Astrocyte (in vitro differentiated cells and primary cell): ENCODE results near the gene TIMM13.

Experiments
- CTCF ChIP-seq: IDR thresholded peaks from 2 replicates; pipeline ENCODE4 v1.5.1; 2011; ENCODE audit warnings: low read depth, mild to moderate bottlenecking, inconsistent platforms, low read length, moderate library complexity; ENCODE audit not compliant: insufficient read depth
- EZH2 ChIP-seq: IDR thresholded peaks from 2 replicates; pipeline ENCODE4 v1.6.1; 2012; ENCODE audit warnings: mild to moderate bottlenecking, low read length, inconsistent platforms; ENCODE audit not compliant: insufficient read depth

- TF ChIP-seq EZH2 (no peak), CTCF (no peak)
Measured at GRCh38 chr19:2461751-2462634, 34.6 kb upstream of the TIMM13 start.
